ENCODE results near the gene PRDX2. TPM values are rescaled to one million over a fixed set of nuclear protein-coding genes. Genes with fewer than 3 reads are reported as not detected.

Gene PRDX2
- total RNA-seq = 184 and 196 TPM in 2 replicates

DNA sequence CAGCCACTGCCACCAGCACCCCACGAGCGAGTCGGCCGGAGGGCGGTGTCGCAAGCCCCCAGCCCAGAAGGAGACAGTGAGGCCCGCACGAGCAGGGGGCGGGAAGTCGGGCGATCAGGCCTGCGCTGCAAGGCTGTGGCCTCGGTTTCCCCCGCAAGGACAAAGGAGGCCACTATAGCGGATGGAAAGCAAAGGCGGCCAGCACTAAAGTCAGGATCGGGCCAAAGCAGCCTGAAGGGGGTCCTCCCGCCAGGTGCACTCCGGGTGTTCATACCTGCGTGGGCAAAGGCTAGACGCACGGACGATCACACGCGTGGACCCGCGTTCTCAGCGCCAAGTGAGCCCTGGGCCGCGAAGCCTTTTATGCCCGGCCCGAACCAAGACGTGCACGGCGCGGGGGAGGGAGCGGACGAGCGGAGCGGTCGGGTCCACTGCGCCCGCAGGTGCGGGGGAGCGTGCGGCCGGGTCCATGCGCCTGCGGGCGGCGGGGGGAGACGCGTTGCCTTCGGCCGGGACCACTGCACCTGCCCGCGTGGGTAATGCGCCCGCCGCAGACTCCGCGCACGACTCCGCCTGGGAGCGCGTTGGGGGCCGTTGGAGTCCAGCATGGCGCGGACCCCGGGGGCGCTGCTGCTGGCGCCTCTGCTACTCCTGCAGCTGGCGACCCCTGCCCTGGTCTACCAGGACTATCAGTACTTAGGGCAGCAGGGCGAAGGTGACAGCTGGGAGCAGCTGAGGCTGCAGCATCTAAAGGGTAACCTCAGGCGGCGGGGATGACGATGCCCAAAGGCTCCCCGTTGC, at the start of gene PRDX2, which contains the start of gene THSD8:
Gene PRDX2, minus strand, starts transcription at position 335 of the 801 bp plus-strand sequence. CDS start 539 bp downstream, outside the sequence.
Gene THSD8, plus strand, starts transcription at position 604 of the 801 bp plus-strand sequence. Its CDS starts 3 bp downstream, at position 607.

DNA sequence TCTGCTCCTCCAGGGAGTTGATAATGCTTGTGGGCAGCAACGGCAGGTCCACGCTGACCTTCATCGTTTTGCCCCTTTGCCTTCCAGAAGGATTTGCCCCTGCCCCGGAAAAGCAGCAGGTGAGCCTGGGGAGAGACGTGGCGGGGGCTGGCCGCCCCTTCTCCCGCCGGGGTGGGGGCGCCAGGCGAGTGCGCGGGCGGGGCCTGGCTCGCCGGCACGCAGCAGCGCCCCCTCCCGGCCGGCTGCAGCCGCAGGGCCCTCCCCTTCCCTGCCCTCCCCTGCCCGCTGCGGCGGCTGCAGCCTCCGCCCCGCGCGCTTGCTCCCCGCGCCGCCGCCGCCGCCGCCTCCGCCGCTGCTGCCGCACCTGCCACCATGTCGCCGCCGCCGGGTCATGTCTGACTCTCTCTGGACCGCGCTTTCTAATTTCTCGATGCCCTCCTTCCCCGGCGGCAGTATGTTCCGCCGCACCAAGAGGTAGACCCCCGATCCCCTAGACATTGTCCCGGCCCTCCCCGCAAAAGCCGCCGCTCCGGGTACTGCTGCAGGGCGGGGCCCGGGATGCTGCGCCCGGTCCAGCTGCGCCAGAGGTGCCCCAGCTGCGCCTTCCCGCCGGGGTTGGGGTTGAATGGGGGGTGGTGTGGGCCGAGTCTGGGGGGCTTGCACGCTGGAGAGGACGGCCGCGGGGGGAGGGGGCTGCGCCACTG, 36.7 kb upstream of the PRDX2 start, which contains the start of gene MAST1:
Gene MAST1, plus strand, starts transcription at position 334 of the 704 bp plus-strand sequence. Its CDS starts 58 bp downstream, at position 392.

DNA sequence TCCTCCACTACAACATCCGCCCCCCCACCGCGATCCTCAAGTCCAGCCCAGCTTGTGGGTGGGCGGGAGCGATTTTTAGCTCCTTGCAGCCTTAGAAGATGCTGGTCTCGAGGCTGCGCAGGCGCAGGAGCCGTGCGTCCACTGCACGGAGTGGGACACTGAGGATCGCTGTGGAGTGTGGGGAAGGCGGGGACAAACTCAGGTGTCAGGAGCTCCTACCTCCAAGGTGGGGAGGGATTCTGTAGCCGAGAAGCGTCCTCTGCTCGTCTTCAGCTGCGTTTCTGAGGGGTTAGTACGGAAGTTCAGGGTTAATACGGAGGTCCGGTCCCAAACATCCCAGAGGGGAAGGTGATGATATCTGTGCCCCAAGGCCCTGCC, 33.0 kb upstream of the PRDX2 start, which contains the start of gene RTBDN:
Gene RTBDN, minus strand, starts transcription at position 14 of the 378 bp plus-strand sequence. CDS start 4,600 bp downstream, outside the sequence.

DNA sequence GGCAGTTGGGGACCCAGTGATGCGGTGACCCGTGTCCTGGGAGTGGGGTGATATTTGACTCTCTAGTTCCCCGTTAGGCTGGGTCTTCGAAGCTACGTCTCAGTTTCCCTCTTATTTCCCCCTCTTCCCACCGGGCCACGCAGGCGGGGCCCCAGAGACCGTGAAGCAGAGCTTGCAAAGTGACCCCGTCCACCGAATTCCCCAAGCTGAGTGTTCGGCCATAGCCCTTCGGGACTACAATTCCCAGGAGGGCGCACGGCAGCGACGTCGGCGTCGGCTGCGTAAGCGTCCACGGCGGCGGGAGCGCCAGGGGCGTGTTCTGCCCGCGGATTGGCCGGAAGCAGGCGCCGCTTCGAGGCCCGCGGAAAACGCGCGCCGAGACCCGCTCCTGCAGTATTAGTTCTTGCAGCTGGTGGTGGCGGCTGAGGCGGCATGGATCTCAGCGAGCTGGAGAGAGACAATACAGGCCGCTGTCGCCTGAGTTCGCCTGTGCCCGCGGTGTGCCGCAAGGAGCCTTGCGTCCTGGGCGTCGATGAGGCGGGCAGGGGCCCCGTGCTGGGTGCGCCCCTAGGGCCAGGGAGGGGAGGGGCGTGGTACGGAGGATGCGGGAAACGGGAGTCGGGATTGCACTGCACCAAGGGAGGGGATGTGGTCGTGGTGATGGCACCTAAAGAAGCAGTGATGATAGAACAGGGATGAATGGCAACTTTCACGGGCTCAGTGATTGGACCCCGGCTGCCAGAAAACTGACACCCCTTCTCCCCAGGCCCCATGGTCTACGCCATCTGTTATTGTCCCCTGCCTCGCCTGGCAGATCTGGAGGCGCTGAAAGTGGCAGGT, 4.9 kb upstream of the PRDX2 start, which contains the start of gene RNASEH2A:
Gene RNASEH2A, plus strand, starts transcription at position 343 of the 840 bp plus-strand sequence. Its CDS starts 90 bp downstream, at position 433.

DNA sequence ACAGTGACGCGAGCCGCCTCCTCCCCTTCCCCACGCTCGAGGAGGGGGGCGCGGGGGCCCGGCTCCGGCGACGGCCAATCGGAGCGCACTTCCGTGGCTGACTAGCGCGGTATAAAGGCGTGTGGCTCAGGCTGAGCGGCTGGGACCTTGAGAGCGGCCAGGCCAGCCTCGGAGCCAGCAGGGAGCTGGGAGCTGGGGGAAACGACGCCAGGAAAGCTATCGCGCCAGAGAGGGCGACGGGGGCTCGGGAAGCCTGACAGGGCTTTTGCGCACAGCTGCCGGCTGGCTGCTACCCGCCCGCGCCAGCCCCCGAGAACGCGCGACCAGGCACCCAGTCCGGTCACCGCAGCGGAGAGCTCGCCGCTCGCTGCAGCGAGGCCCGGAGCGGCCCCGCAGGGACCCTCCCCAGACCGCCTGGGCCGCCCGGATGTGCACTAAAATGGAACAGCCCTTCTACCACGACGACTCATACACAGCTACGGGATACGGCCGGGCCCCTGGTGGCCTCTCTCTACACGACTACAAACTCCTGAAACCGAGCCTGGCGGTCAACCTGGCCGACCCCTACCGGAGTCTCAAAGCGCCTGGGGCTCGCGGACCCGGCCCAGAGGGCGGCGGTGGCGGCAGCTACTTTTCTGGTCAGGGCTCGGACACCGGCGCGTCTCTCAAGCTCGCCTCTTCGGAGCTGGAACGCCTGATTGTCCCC, 10.1 kb downstream of the PRDX2 start, which contains the start of gene JUNB:
Gene JUNB, plus strand, starts transcription at position 142 of the 706 bp plus-strand sequence. Its CDS starts 286 bp downstream, at position 428.

DNA sequence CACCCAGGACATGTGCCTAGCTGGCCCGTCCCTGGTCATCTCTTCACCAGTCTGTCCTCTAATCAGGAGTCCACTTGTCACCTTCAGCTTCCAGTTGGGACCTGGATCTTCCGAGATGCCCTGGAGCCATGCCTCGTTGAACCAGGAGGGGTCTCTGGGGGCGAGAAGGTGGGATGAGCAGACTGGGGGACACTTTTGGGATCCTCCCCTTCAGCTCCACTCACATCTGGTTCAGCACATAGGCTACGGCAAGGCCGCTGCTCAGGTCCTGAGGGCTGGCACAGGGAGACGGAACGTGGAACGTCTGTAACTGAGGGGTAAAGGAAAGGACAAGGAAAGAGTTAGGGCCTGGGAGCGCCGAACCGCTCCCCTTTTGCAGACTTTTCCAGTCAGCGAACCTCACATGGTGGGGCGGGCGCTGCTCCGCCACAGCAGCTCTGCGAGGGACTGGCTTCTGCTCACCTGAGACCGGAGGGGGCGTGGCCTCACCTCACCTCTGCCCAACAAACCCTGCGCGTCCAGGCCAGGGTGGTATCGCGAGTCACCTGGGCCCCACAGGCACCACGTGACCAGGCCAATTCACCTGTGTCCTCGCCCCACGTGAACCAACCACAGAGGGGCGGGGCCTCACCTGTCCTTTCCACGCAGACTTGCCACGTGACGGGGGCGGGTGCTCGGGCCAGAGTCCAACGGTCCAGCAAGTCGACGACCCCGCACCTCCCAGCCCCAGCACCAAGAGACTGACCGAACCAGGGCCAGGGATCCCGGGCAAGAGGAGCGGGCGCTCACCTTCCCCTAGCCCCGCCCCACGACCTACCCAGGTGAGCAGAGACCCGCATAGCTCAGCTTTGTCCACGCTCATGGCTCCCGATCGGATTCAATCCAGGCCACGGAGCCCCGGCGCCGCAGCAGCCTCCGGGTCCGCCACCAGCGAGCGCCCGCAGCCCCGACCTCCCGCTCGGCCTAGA, 26.7 kb downstream of the PRDX2 start, which contains the start of gene HOOK2:
Gene HOOK2, minus strand, starts transcription at position 965 of the 968 bp plus-strand sequence. Its CDS starts 103 bp downstream, at position 862.

DNA sequence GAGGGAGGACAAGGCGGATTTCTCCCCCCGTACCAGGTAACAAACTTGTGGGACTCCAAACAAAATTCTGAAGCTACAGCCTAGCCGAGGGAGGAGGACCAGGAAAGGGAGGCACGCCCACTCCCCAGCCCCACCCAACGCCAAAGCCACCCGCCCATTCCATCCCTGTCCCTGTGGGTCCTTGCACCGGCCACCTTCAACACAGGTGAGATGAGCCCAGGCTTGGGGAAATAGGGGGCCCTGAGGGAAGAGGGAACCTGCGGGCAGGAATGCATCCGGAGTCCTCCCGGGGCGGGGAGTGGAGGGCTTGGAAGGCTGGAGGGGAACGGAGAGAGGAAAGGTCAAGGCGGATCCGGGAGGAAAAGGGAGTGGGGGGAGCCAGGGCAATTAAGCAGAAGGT, 50.0 kb downstream of the PRDX2 start, which contains the start of gene BEST2:
Gene BEST2, plus strand, starts transcription at position 157 of the 400 bp plus-strand sequence. CDS start 802 bp downstream, outside the sequence.

Other genes starting within 250 kb of the PRDX2 start
- gene ZNF490, start 191.0 kb downstream of the PRDX2 start, total RNA-seq = 7.3 and 10.9 TPM in 2 replicates
- 15.9 and 17.5 TPM in 2 replicates for gene ZNF791, start 190.9 kb downstream of the PRDX2 start, total RNA-seq
- 13.8 and 32.4 TPM in 2 replicates for gene MAN2B1, start 135.1 kb downstream of the PRDX2 start, total RNA-seq
- gene WDR83, start 135.0 kb downstream of the PRDX2 start, total RNA-seq = 9.9 and 11.3 TPM in 2 replicates
- 58.6 and 74.8 TPM in 2 replicates for gene DHPS, start 119.9 kb downstream of the PRDX2 start, total RNA-seq
- not detected in 2 replicates for gene GNG14, start 113.8 kb downstream of the PRDX2 start, total RNA-seq
- gene FBXW9, start 105.2 kb downstream of the PRDX2 start, total RNA-seq = 3.7 and 7.9 TPM in 2 replicates
- gene TNPO2, start 77.9 kb downstream of the PRDX2 start, total RNA-seq = 27.0 and 27.1 TPM in 2 replicates
- gene TRIR, start 67.1 kb downstream of the PRDX2 start, total RNA-seq = 121 and 222 TPM in 2 replicates
- 79.8 and 154 TPM in 2 replicates for gene GET3, start 64.3 kb downstream of the PRDX2 start, total RNA-seq
- gene BEST2, start 50.0 kb downstream of the PRDX2 start, total RNA-seq = not detected in 2 replicates
- 11.1 and 18.3 TPM in 2 replicates for gene HOOK2, start 26.2 kb downstream of the PRDX2 start, total RNA-seq
- 78.2 and 101 TPM in 2 replicates for gene JUNB, start 10.3 kb downstream of the PRDX2 start, total RNA-seq
- gene THSD8, start 269 bp upstream of the PRDX2 start, total RNA-seq = not detected in 2 replicates
- gene RNASEH2A, start 4.8 kb upstream of the PRDX2 start, total RNA-seq = 10.1 and 78.6 TPM in 2 replicates
- not detected in 2 replicates for gene RTBDN, start 32.8 kb upstream of the PRDX2 start, total RNA-seq
- 3.4 TPM in 1 of 2 replicates, not detected in the other for gene MAST1, start 36.7 kb upstream of the PRDX2 start, total RNA-seq
- 7.9 and 28.8 TPM in 2 replicates for gene DNASE2, start 79.6 kb upstream of the PRDX2 start, total RNA-seq
- gene KLF1, start 85.4 kb upstream of the PRDX2 start, total RNA-seq = not detected in 2 replicates
- gene GCDH, start 89.4 kb upstream of the PRDX2 start, total RNA-seq = 30.4 and 48.3 TPM in 2 replicates
- 0.19 and 0.28 TPM in 2 replicates for gene SYCE2, start 117.5 kb upstream of the PRDX2 start, total RNA-seq
- gene FARSA, start 131.9 kb upstream of the PRDX2 start, total RNA-seq = 55.8 and 94.5 TPM in 2 replicates
- gene CALR, start 136.8 kb upstream of the PRDX2 start, total RNA-seq = 1,835 and 1,876 TPM in 2 replicates
- 42.6 and 75.7 TPM in 2 replicates for gene RAD23A, start 144.1 kb upstream of the PRDX2 start, total RNA-seq
- 13.5 and 41.2 TPM in 2 replicates for gene GADD45GIP1, start 155.4 kb upstream of the PRDX2 start, total RNA-seq
- gene DAND5, start 167.8 kb upstream of the PRDX2 start, total RNA-seq = not detected in 2 replicates
- gene NFIX, start 193.7 kb upstream of the PRDX2 start, total RNA-seq = 22.4 and 34.1 TPM in 2 replicates